Measurements from ENCODE around the gene LPP. TPM values are rescaled to one million over a fixed set of nuclear protein-coding genes. Genes with fewer than 3 reads are reported as not detected.

The LPP gene
- total and polyA plus RNA-seq, 9 donors, result 15.9 to 280 (median 134) TPM

GRCh38 chr3:188261011-188261410, 107.1 kb downstream of the LPP start:
- Histone ChIP-seq H3K9me3 (no peaks in the 10 kb centered on the region), H3K27ac (no peak overlapping the region), H3K36me3 (no peaks in the 10 kb centered on the region), H3K27me3 (no peaks in the 10 kb centered on the region), H3K4me1 (ENCODE audit: insufficient read depth) (peaks cover 19% of the 10 kb centered on the region), H3K4me3 (no peak overlapping the region)
- no peak for DNase-seq
- TF ChIP-seq CTCF (IDR thresholded peaks at IDR 0.05), result no peak
- TF ChIP-seq POLR2A (IDR thresholded peaks at IDR 0.05), result no peak
- TF ChIP-seq EP300 (IDR thresholded peaks at IDR 0.05), result no peak
- 73 to 81% (median 76%) methylated on average over 4 of the region's 4 CpGs for WGBS, 3 donors
- intact Hi-C loops (cut with DNase I), result loop anchor here in 1 of 4 donors (5.0 to 10.0 kb wide), 3 partner anchors 46 to 686 kb away; partner anchors contain the start of gene LPP

GRCh38 chr3:188262488-188262887, 108.5 kb downstream of the LPP start:
- H3K27ac ChIP-seq, result no peak overlapping the region
- no peaks in the 10 kb centered on the region for H3K36me3 ChIP-seq
- DNase-seq, result no peak
- intact Hi-C loops (cut with DNase I), result loop anchor here in 1 of 4 donors (5.0 to 10.0 kb wide), 3 partner anchors 48 to 685 kb away; partner anchors contain the start of gene LPP
- no peaks in the 10 kb centered on the region for H3K9me3 ChIP-seq
- WGBS, 3 donors, result 73 to 83% (median 78%) methylated on average over 5 of the region's 5 CpGs
- peaks cover 16% of the 10 kb centered on the region for H3K4me1 ChIP-seq (ENCODE audit: insufficient read depth)
- no peak for TF ChIP-seq EP300 (IDR thresholded peaks at IDR 0.05)
- no peak for TF ChIP-seq CTCF (IDR thresholded peaks at IDR 0.05)
- TF ChIP-seq POLR2A (IDR thresholded peaks at IDR 0.05), result no peak
- H3K4me3 ChIP-seq, result no peak overlapping the region
- no peaks in the 10 kb centered on the region for H3K27me3 ChIP-seq

GRCh38 chr3:188262913-188263683, 109.1 kb downstream of the LPP start:
- no peaks in the 10 kb centered on the region for H3K36me3 ChIP-seq
- no peak for DNase-seq
- no peak for TF ChIP-seq EP300 (IDR thresholded peaks at IDR 0.05)
- TF ChIP-seq POLR2A (IDR thresholded peaks at IDR 0.05), result no peak
- TF ChIP-seq CTCF (IDR thresholded peaks at IDR 0.05), result no peak
- intact Hi-C loops (cut with DNase I), result loop anchor here in 1 of 4 donors (5.0 to 10.0 kb wide), 3 partner anchors 48 to 684 kb away; partner anchors contain the start of gene LPP
- H3K27ac ChIP-seq, result no peak overlapping the region
- H3K9me3 ChIP-seq, result no peaks in the 10 kb centered on the region
- WGBS, 3 donors, result 75 to 86% (median 80%) methylated on average over 8 of the region's 8 CpGs
- H3K4me1 ChIP-seq (ENCODE audit: insufficient read depth), result peaks cover 15% of the 10 kb centered on the region
- H3K27me3 ChIP-seq, result no peaks in the 10 kb centered on the region
- no peak overlapping the region for H3K4me3 ChIP-seq

GRCh38 chr3:188264226-188265207, 110.6 kb downstream of the LPP start:
- intact Hi-C loops (cut with DNase I), result loop anchor here in 1 of 4 donors (5.0 to 10.0 kb wide), 4 partner anchors 50 to 683 kb away; partner anchors contain the start of gene LPP
- Histone ChIP-seq H3K27me3 (no peaks in the 10 kb centered on the region), H3K36me3 (no peaks in the 10 kb centered on the region), H3K4me1 (ENCODE audit: insufficient read depth) (peaks cover 15% of the 10 kb centered on the region), H3K27ac (peak overlapping the region; percentile 16 to 41), H3K9me3 (no peaks in the 10 kb centered on the region), H3K4me3 (no peak overlapping the region)
- DNase-seq, result peak in 3 of 5 donors; percentile 20 to 48 (median 32)
- 22 to 29% (median 23%) methylated on average over 7 of the region's 7 CpGs for WGBS, 3 donors
- TF ChIP-seq CTCF (IDR thresholded peaks at IDR 0.05) (no peak), POLR2A (IDR thresholded peaks at IDR 0.05) (no peak), EP300 (IDR thresholded peaks at IDR 0.05) (no peak)

Data from ovary (tissue), 9 donors.